Stimulated activated CD8-positive, alpha-beta memory T cell treated with anti-CD3 and anti-CD28 coated beads, Interleukin-2, amount 100 ng/mL, for 48 hours (primary cell): Measurements from ENCODE around the gene C16orf92.

Source experiments
- DNase-seq, 2 donors: peaks; one replicate each; pipeline ENCODE4 v3.0.0-alpha.2; 2020; ENCODE audit warnings: low read depth in 2 of 2

The C16orf92 gene

GRCh38 chr16:30022887-30023286, at the start of gene C16orf92:
C16orf92 (plus strand) TSS chr16:30023198; CDS start chr16:30023341, 143 bp downstream.
- DNase-seq = no peak

GRCh38 chr16:29973384-29974246, 49.4 kb upstream of the C16orf92 start, which contains the start of gene TAOK2:
TAOK2 (plus strand) TSS chr16:29973868; CDS start chr16:29977773, 3,905 bp downstream.
- DNase-seq = peak; percentile 95 to 98

GRCh38 chr16:29974291-29975133, 48.5 kb upstream of the C16orf92 start:
- no peak for DNase-seq

GRCh38 chr16:29975134-29975538, 47.9 kb upstream of the C16orf92 start:
- DNase-seq = no peak

GRCh38 chr16:29975811-29976511, 47.0 kb upstream of the C16orf92 start:
- no peak for DNase-seq

GRCh38 chr16:29977063-29977825, 45.8 kb upstream of the C16orf92 start:
- no peak for DNase-seq

- DNase-seq = no peak
Measured at GRCh38 chr16:29978081-29978480, 44.9 kb upstream of the C16orf92 start.

- no peak for DNase-seq
Measured at GRCh38 chr16:29978564-29979270, 44.3 kb upstream of the C16orf92 start.

GRCh38 chr16:29982560-29983419, 40.2 kb upstream of the C16orf92 start:
- DNase-seq = no peak

GRCh38 chr16:29983420-29984136, 39.4 kb upstream of the C16orf92 start:
- no peak for DNase-seq

GRCh38 chr16:29984137-29984763, 38.7 kb upstream of the C16orf92 start:
- no peak for DNase-seq

- DNase-seq = no peak
Measured at GRCh38 chr16:29984764-29985147, 38.2 kb upstream of the C16orf92 start.

- DNase-seq = no peak
Measured at GRCh38 chr16:29985271-29985811, 37.7 kb upstream of the C16orf92 start.

- no peak for DNase-seq
Measured at GRCh38 chr16:29986231-29986630, 36.8 kb upstream of the C16orf92 start.

GRCh38 chr16:29986931-29987330, 36.1 kb upstream of the C16orf92 start:
- DNase-seq = no peak

GRCh38 chr16:29987371-29988085, 35.5 kb upstream of the C16orf92 start:
- DNase-seq = no peak

- no peak for DNase-seq
Measured at GRCh38 chr16:29988346-29989075, 34.5 kb upstream of the C16orf92 start.
